Tongue (tissue), 2 donors: Measurements from ENCODE around the gene DSCAM. TPM values are rescaled to one million over a fixed set of nuclear protein-coding genes. Genes with fewer than 3 reads are reported as not detected.
A peak's percentile ranks its signal among the peaks of the same experiment; 100 is the strongest.

Source experiments
- DNase-seq: peaks from one replicate; pipeline ENCODE4 v3.0.0-alpha.2; 2015
- total RNA-seq: library from RNA; depleted of rRNA; stranded (reverse); fragments of >200 nt; gene quantifications from one replicate; pipeline ENCODE4 v1.2.3, GENCODE V29; 2014

The DSCAM gene
- total RNA-seq, 1 donor from 2014 or later: 0.41 TPM

DNA sequence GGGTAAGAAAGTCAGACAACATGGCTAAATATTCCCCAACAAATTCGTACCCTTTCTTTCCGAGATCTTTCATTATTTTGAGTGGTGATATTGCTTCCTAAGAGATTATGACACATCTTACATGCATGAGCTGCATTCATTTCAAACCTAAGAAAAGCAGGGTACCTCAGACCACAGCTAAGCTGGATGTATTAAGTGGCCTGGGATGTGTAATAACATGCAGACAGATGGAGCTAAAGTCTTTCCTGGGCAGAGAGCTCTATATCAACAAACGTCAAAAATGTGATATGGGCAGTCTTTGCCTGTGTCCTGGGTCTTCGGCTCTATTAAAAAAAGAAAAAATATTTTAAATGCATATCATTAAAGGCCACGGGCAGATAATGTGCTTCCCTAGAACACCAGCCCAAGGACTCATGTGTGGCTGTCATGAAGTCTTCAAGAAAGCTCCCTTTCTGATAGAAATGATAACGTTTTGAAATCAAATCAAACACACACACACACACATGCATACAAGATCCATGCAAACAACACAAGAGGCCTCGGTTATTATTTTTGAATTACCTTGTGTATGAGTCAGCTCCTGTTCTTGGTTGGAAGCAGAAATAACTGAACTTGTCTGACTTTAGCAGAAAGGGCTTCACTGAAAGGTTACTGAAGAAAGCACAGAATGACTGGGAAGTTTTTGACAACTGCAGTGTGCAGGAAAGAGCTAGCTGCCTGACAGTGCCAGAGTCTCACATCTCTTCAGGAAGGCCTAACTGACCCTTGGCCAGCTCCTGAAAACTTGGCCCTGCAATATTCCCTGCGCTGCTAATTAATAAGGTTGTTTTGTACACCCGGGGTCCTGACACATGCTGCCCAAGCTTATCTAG is 231.2 kb downstream of the DSCAM start:
- DNase-seq: no peak

DNA sequence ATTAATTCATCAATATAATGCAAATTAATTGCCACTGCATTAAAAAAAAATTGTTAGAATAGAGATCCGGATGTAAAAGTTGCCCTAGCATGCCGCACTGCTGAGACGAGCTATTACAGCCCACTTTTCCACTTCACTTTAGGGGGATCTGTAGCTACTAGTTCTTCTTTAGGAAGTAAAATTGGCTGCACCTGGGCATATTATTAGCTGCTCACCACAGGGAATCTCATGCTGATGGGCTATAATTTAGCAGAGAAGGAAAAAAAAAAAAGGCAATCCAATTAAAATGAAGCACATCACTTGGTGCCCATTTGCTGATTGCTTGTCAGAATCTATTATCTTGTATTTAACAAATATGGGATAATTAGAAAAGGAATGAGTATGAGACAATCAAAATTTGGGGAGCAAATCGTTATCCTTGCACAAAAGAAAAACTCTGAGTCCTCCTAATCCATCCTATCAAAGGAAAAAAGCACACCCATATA is 233.4 kb downstream of the DSCAM start:
- DNase-seq: no peak

DNA sequence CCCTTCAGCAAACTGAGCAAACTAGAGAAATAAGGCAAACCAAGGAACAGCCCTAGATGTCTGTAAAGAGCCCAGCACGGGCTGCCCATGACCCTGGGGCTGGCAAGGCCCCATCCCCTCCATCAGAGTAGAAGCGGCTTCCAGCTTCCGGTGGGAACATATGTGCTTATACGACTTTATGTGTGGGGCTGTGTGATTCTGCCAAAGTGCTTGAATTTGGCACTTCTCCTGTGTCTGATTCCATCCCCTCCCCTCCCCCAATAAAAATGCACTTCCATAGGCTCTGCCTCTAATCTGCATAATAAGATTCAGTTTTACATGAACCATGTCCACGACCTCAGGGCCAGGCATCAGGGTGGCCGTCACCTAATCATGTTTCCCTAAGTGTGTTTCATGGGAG is 236.6 kb downstream of the DSCAM start:
- no peak for DNase-seq

DNA sequence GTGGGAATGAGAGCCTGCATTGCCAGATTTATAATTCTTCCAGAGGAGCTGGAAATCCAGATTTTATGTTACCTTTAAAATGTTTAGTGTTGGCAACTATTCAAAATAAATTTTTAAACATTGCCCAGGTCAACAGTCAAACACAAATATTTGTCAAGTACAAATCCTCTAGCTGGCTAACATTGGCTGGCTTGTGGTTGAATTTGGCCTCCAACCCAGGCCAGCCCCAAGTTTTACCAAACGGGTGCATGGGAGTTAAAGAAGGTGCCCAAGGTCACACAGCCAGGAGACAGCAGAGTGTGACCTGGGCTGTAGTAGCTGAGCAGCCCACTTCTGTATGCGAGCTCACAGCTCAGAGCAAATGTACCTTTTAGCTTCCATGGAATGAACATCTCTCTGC is 240.6 kb downstream of the DSCAM start:
- no peak for DNase-seq

DNA sequence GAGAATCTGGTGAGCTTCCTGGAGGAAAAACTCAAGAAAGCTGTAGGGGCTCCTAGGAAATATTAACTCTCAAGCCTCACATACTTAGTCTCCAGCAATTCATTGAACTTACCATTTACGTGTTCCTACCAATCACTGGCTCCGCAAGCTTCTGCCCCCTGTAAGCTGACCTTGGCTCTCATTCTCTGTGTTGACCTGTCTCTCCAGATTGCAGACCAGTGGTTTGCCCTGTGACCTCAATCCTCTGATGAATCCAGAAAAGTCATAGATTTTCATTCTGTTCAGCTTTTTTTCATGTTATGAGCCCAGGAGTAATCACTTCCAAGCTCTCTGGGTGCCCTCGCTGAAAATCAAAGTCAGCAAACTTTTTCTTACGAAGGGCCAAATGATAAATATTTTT is 241.9 kb downstream of the DSCAM start:
- DNase-seq: no peak

DNA sequence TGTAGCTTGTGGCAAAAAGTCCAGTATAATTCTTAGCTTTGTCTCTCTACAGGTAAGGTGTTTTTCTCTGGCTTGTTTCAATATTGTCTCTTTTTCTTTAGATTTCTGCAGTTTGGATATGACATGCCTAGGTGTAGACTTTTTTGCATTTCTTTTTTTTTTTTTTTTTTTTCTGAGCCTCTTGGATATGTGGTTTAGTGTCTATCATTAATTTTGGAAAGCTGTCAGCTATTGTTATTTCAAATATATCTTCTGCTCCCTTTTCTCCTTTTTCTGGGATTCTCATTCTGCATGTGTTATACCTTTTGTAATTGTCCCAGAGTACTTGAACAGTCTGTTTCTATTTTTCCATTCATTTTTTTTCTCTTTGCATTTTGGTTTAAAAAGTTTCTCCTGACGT is 243.2 kb downstream of the DSCAM start:
- no peak for DNase-seq

DNA sequence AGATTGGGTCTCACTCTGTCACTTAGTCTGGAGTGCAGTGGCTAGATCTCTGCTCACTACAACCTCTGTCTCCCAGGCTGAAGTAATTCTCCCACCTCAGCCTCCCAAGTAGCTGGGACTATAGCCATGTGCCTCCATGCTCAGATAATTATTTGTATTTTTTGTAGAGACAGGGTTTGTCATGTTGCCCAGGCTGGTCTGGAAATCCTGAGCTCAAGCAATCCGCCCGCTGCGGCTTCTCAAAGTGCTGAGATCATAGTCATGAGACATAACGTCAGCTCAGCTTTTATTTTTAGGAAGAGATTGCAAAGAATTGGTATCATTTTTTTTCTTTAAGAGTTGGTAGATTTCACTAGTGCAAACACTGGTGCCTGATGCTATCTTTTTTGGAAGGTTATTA is 244.9 kb downstream of the DSCAM start:
- DNase-seq: no peak

DNA sequence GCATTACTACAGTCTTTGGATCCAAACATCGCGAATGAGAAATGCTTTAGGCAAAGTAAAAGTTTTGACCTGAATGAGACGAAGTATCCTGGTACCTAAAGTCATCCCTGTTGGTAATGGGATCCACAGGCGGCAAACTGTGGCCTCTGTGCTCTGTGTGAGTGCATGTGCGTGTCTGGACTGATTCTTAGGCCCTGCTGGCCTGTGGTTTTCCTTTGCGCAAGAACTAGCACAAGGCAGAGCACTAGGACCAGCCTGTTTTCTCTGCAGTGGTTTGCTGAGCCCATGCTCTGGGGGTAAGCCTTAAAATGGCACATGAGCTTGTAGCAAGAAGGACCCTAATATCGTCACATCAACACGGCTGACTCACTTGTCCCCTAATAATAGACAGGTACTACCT is 251.2 kb downstream of the DSCAM start:
- no peak for DNase-seq

DNA sequence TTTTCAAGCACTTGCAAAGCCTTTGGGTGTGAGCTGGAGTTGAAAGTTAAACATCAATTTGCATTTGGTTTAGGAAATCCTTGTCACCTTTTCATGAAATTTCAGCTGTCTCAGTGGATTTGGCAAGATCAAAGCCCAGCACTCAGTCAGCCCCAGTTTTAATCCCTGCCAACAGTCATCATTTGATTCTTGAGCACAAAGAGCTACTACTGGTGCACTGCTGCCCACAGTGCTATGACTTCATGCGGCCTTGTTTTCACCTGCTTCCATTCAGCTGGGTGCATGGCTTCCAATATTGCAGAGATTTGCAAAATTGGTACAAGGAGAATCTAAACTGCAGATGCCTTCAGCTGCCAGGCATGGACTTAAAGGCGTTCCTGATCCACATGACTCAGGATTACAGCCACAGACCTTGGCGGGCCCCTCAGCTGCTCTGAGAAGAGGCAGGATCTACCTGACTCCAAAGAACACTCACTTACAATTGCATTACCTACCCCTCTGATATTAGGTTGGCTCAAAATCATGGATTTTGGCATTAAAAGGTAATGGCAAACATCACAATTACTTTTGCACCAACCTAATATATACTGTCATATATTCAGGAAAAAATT is 259.1 kb downstream of the DSCAM start:
- peak; percentile 29 for DNase-seq

DNA sequence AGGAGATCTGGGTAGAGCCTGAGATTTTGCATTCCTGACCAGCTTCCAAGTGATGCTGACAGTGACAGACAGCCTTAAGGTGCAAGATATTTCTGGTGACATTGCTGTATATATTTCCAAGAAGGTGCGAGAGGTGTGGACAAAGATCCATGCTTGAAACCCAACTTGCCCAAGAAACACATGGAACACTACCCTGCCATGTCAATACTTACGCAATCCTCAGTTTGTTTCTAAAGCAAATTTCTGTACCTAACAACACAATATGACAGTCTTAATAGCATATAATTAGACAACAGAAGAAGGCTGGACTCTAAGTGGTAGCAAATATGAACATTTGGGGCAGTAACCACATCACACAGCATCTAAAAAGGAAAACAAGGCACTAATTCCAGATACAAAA is 260.4 kb downstream of the DSCAM start:
- no peak for DNase-seq

DNA sequence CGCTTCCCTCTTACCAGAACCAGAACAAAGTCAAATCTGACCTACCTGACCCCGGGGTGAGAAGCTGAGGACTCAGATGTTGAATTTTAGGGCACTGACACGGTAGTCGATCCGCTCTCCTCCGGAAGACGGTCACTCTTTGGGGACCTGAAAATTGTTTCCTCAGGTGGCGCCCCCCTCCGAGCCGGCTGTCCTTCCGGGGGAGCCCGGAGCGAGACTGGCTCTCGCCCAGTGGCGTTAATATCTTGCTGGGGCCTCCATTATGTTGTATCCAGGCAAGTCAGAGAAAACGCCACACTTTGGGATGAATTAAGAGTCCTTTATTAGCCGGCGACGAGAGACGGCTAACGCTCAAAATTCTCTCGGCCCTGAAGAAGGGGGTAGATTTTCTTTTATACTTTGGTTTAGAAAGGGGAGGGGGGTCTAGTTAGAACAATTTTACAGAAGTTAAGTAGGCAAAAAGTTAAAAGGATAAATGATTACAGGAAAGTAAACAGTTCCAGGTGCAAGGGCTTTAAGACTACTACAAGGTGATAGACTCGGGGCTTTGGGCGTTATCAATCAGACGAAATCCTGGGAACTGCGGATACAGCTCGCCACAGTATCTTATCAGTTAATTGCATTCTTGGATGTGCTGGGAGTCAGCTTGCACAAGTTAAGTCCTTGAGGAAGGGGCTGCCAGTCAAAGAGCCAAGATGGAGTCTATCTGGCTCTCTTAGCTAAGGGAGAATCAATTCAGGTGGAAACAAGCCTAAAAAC is 269.5 kb downstream of the DSCAM start:
- DNase-seq: no peak

DNA sequence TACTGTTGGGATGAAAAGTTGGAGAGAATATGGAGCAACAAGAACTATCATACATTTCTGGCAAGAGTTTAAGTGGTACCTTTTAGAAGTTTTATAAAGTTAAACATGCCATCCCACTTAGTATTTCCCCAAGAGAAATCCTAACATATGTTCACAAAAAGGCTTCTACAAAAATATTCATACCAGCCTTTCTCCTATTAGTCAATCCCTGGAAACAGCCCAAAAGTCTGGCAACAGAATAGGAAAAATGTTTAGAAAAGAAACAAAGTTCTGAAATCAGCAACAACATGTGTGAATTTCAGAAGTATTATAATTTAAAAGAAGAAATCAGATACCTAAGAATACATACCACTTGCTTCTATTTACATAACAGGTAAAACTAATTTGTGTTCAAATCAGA is 271.0 kb downstream of the DSCAM start:
- no peak for DNase-seq

DNA sequence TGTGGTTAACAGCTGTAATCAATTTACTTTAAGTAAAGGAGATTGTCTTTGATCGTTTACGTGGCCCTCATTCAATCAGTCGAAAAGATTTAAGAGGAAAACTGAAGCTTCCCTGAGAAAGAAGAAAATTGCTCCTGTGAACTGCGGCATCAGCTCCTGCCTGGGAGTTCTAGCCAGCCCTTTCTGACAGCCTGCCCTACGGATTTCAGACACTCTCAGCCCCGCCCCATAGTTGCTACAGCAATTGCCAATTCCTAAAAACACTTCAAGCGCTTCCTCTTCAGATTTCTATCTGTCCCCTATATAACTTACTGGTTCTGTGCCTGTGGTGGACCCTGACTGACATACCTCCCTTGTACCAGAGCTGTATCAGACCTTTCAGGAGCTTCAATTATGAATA is 277.6 kb downstream of the DSCAM start:
- DNase-seq: peak; percentile 44

DNA sequence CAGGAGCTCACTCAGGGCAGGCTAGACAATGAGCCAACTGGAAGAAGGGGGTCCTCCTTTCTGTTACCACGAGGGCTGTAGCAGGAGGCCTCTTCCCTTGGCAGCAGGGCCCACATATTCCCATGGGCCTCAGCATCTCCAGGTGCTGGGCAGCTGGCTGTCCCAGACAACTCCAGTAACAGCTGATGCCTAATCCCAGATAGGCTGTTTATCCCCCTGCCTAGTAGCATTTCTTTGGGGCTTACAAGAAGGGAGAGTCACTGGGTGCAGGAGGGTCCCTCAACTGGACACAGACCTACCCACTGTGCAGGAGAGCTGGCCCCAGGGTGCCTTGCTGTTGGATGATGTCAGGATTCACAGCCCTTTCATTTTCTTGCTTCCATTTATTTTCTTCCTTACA is 278.2 kb downstream of the DSCAM start:
- peak; percentile 80 for DNase-seq

DNA sequence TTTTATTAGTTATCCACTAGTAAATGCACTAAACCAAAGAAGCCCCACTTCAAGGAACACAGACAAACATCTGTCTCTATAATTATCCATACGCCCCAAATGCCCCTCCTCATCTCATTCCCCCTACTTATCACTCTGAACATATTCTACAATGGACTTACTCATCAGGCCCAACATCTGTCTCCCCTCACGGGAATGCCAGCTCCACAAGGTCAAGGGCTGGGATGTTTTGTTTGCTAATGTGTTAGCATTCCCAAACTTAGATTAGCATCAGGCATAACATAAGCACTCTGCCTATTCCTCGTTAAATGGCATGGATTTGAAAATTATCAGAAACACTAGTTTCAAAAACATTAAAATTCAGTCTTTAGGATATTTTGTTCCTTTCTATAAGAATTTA is 279.5 kb downstream of the DSCAM start:
- DNase-seq: peak; percentile 65

DNA sequence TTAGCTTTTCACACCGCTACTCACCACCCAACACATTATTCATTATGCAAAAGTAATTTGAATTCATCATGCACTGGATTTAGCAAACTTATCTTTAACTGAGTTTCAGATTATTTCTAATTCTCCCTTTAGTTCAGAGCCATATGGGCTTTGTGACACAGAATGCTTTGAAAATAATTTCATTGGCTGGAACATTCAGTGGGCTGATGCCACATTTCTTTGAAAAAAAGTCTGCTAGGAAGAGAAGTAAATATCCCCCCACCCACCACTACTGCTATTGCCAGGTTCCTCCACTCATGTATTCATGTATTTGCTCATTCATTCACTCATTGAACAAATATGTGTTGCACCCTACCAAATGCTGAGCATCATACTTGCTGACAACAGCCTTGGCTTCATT is 280.5 kb downstream of the DSCAM start:
- DNase-seq: no peak

DNA sequence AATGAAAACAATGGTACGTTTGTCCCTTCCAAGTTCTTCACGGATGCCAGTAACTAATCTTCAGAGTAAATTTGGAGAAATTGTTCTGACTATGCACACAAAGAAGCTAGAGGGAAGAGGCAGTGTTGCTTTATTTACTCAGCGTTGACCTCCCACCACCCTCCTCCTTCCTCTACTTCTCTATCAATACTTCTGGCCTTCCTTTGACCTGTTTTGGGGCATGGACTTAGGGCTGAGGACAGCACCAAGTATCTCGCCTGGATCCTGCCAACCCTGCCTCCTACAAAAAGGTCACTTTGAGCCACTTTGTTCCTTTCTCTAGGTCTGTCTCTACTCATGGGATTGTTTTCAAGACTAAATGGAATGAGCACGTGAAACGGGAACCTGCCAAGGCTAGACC is 282.6 kb downstream of the DSCAM start:
- DNase-seq: no peak

DNA sequence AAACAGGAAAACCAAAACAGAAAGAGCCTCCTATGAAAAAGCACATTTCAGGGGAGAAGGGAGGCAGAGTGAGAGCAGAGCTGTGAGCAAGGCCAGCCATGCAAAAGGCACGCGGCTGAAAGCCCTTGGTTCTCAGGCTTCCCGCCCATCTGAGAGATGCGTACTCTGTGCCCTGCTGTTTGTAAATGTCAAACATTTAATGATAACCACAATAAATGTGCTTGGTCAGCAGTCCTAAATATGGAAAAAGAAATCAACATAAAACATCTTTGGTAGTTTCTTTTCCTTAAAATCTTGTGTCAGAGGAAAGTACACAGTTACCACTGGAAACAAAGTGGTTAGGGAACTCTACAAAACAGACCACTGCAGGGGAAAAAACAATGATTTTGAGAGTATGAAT is 283.1 kb downstream of the DSCAM start:
- peak; percentile 21 for DNase-seq

DNA sequence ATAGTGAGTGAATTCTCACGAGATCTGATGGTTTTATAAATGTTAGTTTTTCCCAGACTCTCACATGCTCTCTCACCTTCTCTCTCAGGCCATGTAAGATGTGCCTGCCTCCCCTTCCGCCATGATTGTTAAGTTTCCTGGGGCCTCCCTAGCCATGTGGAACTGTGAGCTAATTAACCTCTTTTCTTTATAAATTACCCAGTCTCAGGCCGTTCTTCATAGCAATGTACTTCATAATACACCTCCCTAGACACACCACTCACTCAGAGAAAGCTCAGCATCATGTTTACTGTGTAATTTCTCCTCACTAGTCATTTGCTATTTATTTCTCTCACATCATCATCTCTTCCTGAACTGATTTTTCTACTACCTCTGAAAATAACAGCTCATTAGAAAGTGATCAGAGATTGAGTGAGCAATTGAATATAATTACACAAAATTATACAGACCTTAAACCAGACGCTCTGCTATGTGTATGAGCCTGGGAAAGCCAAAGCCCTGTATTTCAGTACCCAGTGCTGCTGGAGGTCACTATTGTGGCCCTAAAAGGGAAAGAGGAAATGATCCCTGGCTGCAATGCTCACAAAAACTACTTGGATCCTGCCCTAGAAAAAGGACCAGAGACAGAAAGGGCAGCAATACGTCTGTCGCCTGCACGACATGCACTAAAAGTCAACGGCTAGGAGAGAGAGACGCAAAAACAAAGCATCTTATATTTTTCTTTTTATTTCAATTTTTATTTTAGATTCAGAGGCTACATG is 284.5 kb downstream of the DSCAM start:
- DNase-seq: no peak

DNA sequence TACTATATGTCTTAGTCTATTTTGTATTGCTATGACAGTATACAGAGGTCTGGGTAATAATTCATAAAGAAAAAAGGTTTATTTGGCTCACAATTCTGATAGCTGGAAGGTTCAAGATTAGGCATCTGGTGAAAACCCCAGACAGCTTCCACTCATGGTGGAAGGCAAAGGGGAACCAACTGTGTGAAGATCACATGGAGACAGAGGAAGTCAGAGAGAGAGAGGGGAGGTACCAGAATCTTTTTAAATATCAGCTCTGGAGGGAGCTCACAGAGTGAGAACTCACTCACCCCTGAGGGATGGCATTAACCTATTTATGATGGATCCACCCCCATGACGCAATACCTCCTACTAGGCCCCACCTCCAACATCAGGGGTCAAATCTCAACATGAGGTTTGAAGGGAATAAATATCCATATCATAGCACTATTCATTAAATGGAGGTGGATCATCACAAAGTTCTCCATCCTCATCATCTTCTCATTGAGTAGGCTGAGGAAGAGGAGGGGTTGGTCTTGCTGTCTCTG is 290.5 kb downstream of the DSCAM start:
- DNase-seq: no peak

DNA sequence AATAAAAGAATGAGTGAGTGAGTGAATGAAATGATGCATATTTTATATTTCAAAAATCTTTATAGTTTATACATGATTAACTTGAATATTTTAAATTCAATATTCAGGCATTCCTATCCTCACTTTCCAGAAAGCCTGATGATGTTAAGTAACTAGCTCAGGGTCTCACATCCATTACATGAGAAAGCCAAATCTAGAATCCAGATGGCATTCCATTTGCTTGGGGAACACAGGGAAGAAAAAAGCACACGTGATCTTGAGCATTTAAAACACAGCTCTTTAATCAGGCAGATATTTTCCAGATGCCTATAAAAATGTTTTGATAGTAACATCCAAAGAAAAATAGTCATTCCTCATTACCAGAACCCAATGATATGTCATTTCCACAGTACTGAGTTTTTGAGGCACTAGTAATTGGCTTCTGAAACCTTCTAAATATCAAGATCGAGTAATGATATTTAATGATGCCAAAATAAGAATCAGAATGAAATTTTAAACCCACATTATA is 291.9 kb downstream of the DSCAM start:
- peak; percentile 42 for DNase-seq

DNA sequence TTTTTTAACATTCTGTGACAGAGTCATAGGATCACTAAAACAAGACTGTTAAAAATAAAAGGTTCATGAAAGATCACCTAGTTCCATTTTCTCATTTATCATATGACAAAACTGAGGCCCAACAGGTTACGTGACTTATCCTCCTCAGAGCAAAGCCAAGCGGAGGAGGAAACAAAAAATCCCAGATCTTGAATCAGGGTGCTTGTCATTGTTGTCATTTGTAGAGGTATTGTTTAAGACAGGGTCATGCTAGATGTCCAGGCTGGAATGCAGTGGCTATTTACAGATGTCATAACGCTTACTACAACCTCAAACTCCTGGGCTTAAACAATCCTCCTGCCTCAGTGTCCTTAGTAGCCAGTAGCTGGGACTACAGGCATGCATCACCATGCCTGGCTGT is 293.2 kb downstream of the DSCAM start:
- DNase-seq: no peak
